ENCODE data around the gene SLC25A21.
"Not testable (repeated sequence)": the region's sequence is repeated elsewhere in the genome, so short reads cannot be mapped to it uniquely, and the experiment has no call there.

The SLC25A21 gene

GRCh38 chr14:36816481-36816880 lies 355.9 kb downstream of the SLC25A21 start:
- Histone ChIP-seq H3K4me1 (ENCODE audit: control insufficient read depth, insufficient read depth, low read length, poor library complexity, severe bottlenecking) (peaks cover 24% of the 10 kb centered on the region), H3K9me3 (ENCODE audit: control insufficient read depth, low read length) (no peaks in the 10 kb centered on the region), H3K4me3 (ENCODE audit: extremely low read depth, insufficient read depth, low read length, poor library complexity, severe bottlenecking) (no peak overlapping the region), H3K27ac (ENCODE audit: low read depth, low read length, severe bottlenecking) (no peak overlapping the region), H3K36me3 (ENCODE audit: control insufficient read depth, insufficient read depth, low read length) (no peaks in the 10 kb centered on the region)
- 76 to 80% methylated on average over 2 to 3 of the region's 5 CpGs for WGBS, 2 experiments (ENCODE audit: insufficient coverage in 2 of 2)

- peaks cover 13% of the 10 kb centered on the region for H3K4me1 ChIP-seq (ENCODE audit: control insufficient read depth, insufficient read depth, low read length, poor library complexity, severe bottlenecking)
- H3K9me3 ChIP-seq (ENCODE audit: control insufficient read depth, low read length); H3K36me3 ChIP-seq (ENCODE audit: control insufficient read depth, insufficient read depth, low read length); H3K27ac ChIP-seq (ENCODE audit: low read depth, low read length, severe bottlenecking); H3K4me3 ChIP-seq (ENCODE audit: extremely low read depth, insufficient read depth, low read length, poor library complexity, severe bottlenecking): not testable (repeated sequence)
- 92 to 100% methylated on average over 1 to 2 of the region's 5 CpGs for WGBS, 2 experiments (ENCODE audit: insufficient coverage in 2 of 2)
Observed at GRCh38 chr14:36814783-36815182, 357.6 kb downstream of the SLC25A21 start.

DNA sequence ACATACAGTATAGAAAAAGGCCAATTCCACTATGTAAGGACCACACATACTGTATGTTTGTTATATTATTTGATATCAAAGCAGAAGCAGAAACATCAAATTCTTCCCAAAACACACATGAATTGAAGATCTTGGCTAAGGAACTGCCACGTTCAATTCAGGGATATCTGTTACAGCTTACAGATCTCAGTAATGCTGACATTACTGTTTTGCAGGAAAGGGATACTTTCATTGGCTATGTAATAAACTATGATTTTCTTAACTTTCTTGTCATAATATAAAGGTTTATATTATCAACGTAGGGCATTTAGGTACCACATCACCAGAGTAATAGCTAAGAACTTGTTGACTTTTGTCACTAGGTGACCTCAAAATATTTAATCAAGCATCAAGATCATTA lies 362.2 kb downstream of the SLC25A21 start:
- Histone ChIP-seq H3K4me3 (ENCODE audit: extremely low read depth, insufficient read depth, low read length, poor library complexity, severe bottlenecking) (no peak overlapping the region), H3K4me1 (ENCODE audit: control insufficient read depth, insufficient read depth, low read length, poor library complexity, severe bottlenecking) (no peaks in the 10 kb centered on the region), H3K27ac (ENCODE audit: low read depth, low read length, severe bottlenecking) (no peak overlapping the region), H3K36me3 (ENCODE audit: control insufficient read depth, insufficient read depth, low read length) (no peaks in the 10 kb centered on the region), H3K9me3 (ENCODE audit: control insufficient read depth, low read length) (no peaks in the 10 kb centered on the region)
- no CpG with 5 or more reads among the region's 2 CpGs for WGBS, 2 experiments (ENCODE audit: insufficient coverage in 2 of 2)

DNA sequence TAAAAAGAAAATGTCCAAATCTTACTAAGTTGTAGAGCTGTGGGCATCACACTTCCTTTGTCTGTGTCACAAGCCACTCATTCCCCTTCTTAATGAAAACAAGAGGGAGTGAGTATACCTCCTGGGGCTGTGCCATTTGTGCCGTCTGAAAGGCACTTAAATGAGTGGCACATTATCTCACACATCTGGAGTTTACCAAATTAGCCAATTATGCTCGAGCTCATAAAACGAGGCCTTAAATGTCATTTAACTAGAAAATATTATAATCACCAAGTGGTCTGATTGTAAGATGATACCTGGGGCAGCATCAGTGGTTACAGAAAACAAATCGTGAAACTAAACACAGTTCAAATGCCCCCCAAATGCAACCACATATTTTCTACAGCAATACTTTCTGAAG lies 364.7 kb downstream of the SLC25A21 start:
- Histone ChIP-seq H3K27ac (ENCODE audit: low read depth, low read length, severe bottlenecking) (no peak overlapping the region), H3K4me1 (ENCODE audit: control insufficient read depth, insufficient read depth, low read length, poor library complexity, severe bottlenecking) (no peaks in the 10 kb centered on the region), H3K9me3 (ENCODE audit: control insufficient read depth, low read length) (no peaks in the 10 kb centered on the region), H3K4me3 (ENCODE audit: extremely low read depth, insufficient read depth, low read length, poor library complexity, severe bottlenecking) (no peak overlapping the region), H3K36me3 (ENCODE audit: control insufficient read depth, insufficient read depth, low read length) (no peaks in the 10 kb centered on the region)
- no CpG with 5 or more reads among the region's 4 CpGs for WGBS, 2 experiments (ENCODE audit: insufficient coverage in 2 of 2)

- Histone ChIP-seq H3K4me1 (ENCODE audit: control insufficient read depth, insufficient read depth, low read length, poor library complexity, severe bottlenecking) (no peaks in the 10 kb centered on the region), H3K4me3 (ENCODE audit: extremely low read depth, insufficient read depth, low read length, poor library complexity, severe bottlenecking) (no peak overlapping the region), H3K27ac (ENCODE audit: low read depth, low read length, severe bottlenecking) (peak overlapping the region; percentile 33), H3K9me3 (ENCODE audit: control insufficient read depth, low read length) (no peaks in the 10 kb centered on the region), H3K36me3 (ENCODE audit: control insufficient read depth, insufficient read depth, low read length) (no peaks in the 10 kb centered on the region)
- 34 to 39% methylated on average over 3 to 5 of the region's 6 CpGs for WGBS, 2 experiments (ENCODE audit: insufficient coverage in 2 of 2)
Observed at GRCh38 chr14:36805131-36805559, 367.3 kb downstream of the SLC25A21 start.

DNA sequence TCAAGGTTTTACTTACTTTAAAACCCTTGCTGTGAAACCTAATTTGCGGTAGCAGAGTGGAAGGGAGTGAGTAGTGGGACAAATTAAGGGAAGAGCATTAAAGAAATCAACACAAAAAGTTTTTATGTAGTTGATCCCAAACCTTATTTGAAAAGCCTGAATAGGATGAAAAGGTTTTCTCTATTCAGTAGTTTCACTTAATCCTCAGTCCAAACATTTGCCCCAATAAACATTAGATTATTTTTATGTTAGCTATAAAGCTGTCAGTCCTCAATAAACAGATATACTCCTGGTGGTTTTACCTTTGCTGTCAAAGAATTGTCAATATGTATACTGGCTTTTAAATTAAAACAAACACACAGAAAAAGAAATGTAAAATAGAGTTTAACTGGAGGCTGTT lies 374.8 kb downstream of the SLC25A21 start:
- Histone ChIP-seq H3K4me1 (ENCODE audit: control insufficient read depth, insufficient read depth, low read length, poor library complexity, severe bottlenecking) (no peaks in the 10 kb centered on the region), H3K9me3 (ENCODE audit: control insufficient read depth, low read length) (no peaks in the 10 kb centered on the region), H3K27ac (ENCODE audit: low read depth, low read length, severe bottlenecking) (no peak overlapping the region), H3K36me3 (ENCODE audit: control insufficient read depth, insufficient read depth, low read length) (no peaks in the 10 kb centered on the region), H3K4me3 (ENCODE audit: extremely low read depth, insufficient read depth, low read length, poor library complexity, severe bottlenecking) (no peak overlapping the region)
- no CpG with 5 or more reads among the region's 1 CpG for WGBS, 2 experiments (ENCODE audit: insufficient coverage in 2 of 2)

GRCh38 chr14:36791402-36791801 lies 381.0 kb downstream of the SLC25A21 start:
- Histone ChIP-seq H3K4me3 (ENCODE audit: extremely low read depth, insufficient read depth, low read length, poor library complexity, severe bottlenecking) (no peak overlapping the region), H3K9me3 (ENCODE audit: control insufficient read depth, low read length) (no peaks in the 10 kb centered on the region), H3K27ac (ENCODE audit: low read depth, low read length, severe bottlenecking) (no peak overlapping the region), H3K4me1 (ENCODE audit: control insufficient read depth, insufficient read depth, low read length, poor library complexity, severe bottlenecking) (no peaks in the 10 kb centered on the region), H3K36me3 (ENCODE audit: control insufficient read depth, insufficient read depth, low read length) (no peaks in the 10 kb centered on the region)
- WGBS, 2 experiments (ENCODE audit: insufficient coverage in 2 of 2), result no CpG with 5 or more reads among the region's 1 CpG

DNA sequence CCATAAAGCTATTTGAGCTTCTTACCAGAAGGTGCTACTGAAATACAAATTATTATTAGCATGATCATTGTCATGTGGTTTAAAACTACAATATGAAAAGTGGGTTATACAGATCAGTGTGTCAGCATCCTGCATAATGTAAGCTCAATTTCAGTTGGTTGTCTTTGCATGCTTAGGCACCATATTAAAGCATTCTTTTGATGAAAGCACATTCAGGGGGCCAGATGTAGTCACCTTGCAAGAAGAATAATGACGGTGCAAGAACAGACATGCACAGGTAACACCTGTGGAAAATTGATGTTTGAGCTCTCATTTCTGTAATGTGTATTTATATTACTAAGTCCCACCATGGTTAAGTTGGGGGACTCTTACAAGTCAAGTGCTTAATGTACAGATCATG lies 386.9 kb downstream of the SLC25A21 start:
- H3K4me1 ChIP-seq (ENCODE audit: control insufficient read depth, insufficient read depth, low read length, poor library complexity, severe bottlenecking), result no peaks in the 10 kb centered on the region
- H3K9me3 ChIP-seq (ENCODE audit: control insufficient read depth, low read length), result no peaks in the 10 kb centered on the region
- WGBS, 2 experiments (ENCODE audit: insufficient coverage in 2 of 2), result 56 to 100% methylated on average over 1 of the region's 1 CpG
- no peaks in the 10 kb centered on the region for H3K36me3 ChIP-seq (ENCODE audit: control insufficient read depth, insufficient read depth, low read length)
- H3K27ac ChIP-seq (ENCODE audit: low read depth, low read length, severe bottlenecking), result no peak overlapping the region
- H3K4me3 ChIP-seq (ENCODE audit: extremely low read depth, insufficient read depth, low read length, poor library complexity, severe bottlenecking), result no peak overlapping the region

GRCh38 chr14:36784541-36784940 lies 387.9 kb downstream of the SLC25A21 start:
- no peak overlapping the region for H3K4me3 ChIP-seq (ENCODE audit: extremely low read depth, insufficient read depth, low read length, poor library complexity, severe bottlenecking)
- H3K36me3 ChIP-seq (ENCODE audit: control insufficient read depth, insufficient read depth, low read length), result no peaks in the 10 kb centered on the region
- no CpG with 5 or more reads among the region's 1 CpG for WGBS, 2 experiments (ENCODE audit: insufficient coverage in 2 of 2)
- no peak overlapping the region for H3K27ac ChIP-seq (ENCODE audit: low read depth, low read length, severe bottlenecking)
- no peaks in the 10 kb centered on the region for H3K9me3 ChIP-seq (ENCODE audit: control insufficient read depth, low read length)
- H3K4me1 ChIP-seq (ENCODE audit: control insufficient read depth, insufficient read depth, low read length, poor library complexity, severe bottlenecking), result no peaks in the 10 kb centered on the region

DNA sequence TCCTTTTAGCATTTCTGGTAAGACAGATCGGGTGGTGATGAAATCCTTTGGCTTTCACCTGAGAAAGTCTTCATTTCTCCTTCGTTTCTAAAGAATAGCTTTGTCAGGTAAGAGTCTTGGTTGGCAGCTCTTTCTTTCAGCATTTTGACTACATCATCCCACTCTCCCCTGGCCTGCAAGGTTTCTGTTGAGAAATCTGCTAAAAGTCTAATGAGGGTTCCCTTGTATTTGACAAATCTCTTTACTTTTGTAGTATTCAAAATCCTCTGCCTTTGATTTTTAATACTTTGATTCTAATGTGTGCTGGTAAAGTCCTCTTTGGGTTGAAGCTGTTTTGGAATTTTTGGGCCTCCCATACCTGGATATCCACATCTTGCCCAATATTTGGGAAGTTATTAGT lies 390.5 kb downstream of the SLC25A21 start:
- 80% methylated on average over 1 of the region's 2 CpGs; no CpG with 5 or more reads in 1 of the 2 experiments for WGBS, 2 experiments (ENCODE audit: insufficient coverage in 2 of 2)
- Histone ChIP-seq H3K9me3 (ENCODE audit: control insufficient read depth, low read length) (no peaks in the 10 kb centered on the region), H3K4me1 (ENCODE audit: control insufficient read depth, insufficient read depth, low read length, poor library complexity, severe bottlenecking) (no peaks in the 10 kb centered on the region), H3K4me3 (ENCODE audit: extremely low read depth, insufficient read depth, low read length, poor library complexity, severe bottlenecking) (no peak overlapping the region), H3K36me3 (ENCODE audit: control insufficient read depth, insufficient read depth, low read length) (no peaks in the 10 kb centered on the region), H3K27ac (ENCODE audit: low read depth, low read length, severe bottlenecking) (no peak overlapping the region)

- Histone ChIP-seq H3K4me3 (ENCODE audit: extremely low read depth, insufficient read depth, low read length, poor library complexity, severe bottlenecking) (no peak overlapping the region), H3K27ac (ENCODE audit: low read depth, low read length, severe bottlenecking) (peak overlapping the region; percentile 91), H3K9me3 (ENCODE audit: control insufficient read depth, low read length) (no peaks in the 10 kb centered on the region), H3K36me3 (ENCODE audit: control insufficient read depth, insufficient read depth, low read length) (no peaks in the 10 kb centered on the region), H3K4me1 (ENCODE audit: control insufficient read depth, insufficient read depth, low read length, poor library complexity, severe bottlenecking) (peaks cover 8% of the 10 kb centered on the region)
- WGBS, 2 experiments (ENCODE audit: insufficient coverage in 2 of 2), result 75% methylated on average over 2 of the region's 3 CpGs; no CpG with 5 or more reads in 1 of the 2 experiments
Observed at GRCh38 chr14:36773558-36773957, 398.8 kb downstream of the SLC25A21 start.
